NCI-H2107 treated with DMSO at 0.1 percent for 48 hours (cell line): ENCODE results near the gene ZNF467.

Experiments
- DNase-seq: peaks from one replicate; lab custom pipeline; 2025; ENCODE audit not compliant: unreplicated experiment; lab: John Stamatoyannopoulos, UW

Gene ZNF467

DNA sequence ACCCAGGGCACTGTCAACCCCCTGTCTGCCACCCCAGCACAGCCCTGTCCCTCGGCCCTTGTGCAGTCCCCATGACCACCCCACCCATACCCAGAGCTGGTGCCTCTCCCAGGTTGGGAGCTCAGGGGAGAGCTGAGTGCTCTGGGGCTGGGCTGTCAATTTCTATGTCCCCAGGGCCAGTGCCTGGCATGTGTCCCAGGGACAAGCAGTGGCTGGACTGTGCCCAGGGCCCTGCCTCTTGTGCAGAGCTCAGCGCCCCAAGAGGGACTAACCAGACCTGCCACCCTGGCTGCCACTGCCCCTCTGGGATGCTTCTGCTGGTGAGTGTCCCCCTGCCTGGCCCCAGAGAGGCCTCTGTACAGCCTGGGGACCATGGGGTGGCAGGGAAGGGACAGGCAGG lies 35.8 kb upstream of the ZNF467 start:
- no peak for DNase-seq

DNA sequence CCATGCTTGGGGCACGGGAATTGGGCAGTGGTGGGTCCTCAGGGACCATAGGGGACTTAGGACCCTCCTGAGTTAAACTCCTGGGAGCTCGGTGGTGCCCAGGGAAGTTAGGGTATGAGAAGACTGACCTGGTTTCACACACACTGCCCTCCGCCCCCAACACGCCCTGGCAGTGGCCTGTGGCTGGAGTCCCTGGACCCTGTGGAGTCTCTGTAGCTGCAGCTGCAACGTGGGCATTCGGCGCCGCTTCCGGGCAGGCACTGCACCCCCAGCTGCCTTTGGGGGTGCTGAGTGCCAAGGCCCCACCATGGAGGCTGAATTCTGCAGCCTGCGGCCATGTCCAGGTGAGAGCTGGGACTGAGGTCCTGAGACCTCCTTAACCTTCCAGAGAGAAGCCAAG lies 34.9 kb upstream of the ZNF467 start:
- no peak for DNase-seq

DNA sequence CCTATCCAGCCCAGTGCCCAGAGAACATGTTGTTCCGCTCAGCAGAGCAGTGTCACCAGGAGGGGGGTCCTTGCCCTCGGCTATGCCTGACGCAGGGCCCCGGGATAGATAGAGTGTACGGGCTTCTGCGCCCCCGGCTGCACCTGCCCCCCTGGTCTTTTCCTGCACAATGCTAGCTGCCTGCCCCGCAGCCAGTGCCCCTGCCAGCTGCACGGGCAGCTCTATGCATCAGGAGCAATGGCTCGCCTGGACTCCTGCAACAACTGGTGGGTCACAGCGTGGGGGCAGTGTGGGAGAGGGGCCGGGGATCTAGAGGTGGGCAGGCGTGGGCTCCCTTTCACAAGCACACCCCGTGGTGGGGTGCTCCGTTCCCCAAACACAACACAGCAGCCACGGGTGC lies 33.3 kb upstream of the ZNF467 start:
- no peak for DNase-seq

DNA sequence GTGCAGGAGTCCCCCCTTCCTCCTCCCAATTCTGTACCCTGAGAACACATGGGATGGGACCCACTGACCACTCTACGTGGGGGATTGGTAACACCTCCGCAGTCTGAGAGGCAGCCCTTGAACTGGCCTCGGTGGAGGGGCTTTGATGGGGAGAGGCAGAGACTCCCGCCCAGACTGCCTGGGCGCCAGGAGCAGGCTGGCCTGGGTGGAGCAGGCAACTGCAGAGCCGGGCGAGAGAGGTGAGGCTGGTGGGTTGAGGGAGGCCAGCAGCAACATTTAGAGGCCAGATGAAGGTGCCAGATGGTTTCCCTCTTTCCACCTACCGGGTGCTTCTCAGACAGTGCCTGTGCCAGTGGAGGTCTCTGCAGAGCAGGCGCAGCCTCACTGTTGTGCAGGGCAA lies 30.7 kb upstream of the ZNF467 start:
- DNase-seq: no peak

DNA sequence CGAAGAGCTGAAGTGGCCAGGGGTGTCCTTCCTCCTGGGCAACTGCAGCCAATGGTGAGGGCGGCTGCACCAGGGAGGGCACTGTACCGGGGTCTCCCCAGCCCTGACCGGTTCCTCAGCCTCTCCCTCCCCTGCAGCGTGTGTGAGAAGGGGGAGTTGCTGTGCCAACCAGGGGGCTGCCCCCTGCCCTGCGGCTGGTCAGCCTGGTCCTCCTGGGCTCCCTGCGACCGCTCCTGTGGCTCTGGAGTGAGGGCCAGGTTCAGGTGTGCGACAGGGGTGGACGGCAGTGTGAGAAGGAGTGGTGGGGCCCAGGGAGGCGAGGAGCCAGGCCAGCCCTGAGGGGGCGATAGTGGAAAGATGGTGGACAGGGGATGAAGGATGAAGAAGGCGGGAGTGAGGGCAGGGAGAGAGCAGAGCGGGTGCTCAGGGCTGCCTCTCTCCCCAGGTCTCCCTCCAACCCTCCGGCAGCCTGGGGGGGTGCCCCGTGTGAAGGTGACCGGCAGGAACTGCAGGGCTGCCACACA lies 30.2 kb upstream of the ZNF467 start:
- DNase-seq: no peak

DNA sequence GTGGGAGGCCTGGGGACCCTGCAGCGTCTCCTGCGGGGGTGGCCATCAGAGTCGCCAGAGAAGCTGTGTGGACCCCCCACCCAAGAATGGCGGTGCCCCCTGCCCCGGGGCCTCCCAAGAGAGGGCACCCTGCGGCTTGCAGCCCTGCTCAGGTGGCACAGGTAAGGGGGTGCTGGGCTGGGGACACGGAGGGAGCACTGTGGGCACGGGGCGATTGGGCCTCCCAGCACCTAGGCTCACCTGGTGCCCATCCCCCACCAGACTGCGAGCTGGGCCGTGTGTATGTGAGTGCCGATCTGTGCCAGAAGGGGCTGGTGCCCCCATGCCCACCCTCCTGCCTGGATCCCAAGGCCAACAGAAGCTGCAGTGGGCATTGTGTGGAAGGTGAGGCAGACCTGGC lies 29.6 kb upstream of the ZNF467 start:
- no peak for DNase-seq

DNA sequence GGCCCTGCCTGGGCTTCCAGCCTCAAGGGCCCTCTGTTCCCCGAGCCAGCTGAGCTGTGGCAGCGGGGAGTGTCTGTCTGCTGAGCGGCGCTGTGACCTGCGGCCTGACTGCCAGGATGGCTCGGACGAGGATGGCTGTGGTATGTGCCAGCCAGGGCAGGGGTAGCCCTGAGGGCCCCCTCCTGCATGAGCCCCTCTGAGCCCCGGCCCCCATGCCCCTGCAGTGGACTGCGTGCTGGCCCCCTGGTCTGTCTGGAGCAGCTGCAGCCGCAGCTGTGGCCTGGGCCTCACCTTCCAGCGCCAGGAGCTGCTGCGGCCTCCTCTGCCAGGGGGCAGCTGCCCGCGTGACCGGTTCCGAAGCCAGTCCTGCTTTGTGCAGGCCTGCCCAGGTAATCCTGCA lies 28.4 kb upstream of the ZNF467 start:
- no peak for DNase-seq

DNA sequence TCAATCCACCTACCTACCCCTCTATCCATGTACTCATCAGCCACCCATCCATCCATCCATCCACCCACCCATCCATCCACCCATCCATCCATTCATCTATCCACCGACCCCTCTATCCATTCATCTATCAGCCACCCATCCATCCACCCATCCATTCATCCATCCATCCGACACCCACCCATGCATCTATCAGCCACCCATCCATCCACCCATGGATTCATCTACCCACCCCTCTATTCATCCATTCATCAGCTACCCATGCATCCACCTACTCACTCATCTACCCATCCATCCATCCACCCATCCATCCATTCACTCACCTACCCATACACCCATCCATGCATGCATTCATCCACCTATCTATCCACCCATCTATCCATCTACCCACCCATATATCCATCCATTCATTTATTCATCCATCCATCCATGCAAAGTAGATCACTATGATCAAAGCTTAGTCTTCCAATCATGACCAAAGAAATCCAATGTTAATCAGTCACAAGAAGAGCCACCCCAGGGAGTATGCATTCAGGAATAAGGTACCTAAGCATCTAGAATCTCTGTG lies 27.7 kb upstream of the ZNF467 start:
- no peak for DNase-seq

DNA sequence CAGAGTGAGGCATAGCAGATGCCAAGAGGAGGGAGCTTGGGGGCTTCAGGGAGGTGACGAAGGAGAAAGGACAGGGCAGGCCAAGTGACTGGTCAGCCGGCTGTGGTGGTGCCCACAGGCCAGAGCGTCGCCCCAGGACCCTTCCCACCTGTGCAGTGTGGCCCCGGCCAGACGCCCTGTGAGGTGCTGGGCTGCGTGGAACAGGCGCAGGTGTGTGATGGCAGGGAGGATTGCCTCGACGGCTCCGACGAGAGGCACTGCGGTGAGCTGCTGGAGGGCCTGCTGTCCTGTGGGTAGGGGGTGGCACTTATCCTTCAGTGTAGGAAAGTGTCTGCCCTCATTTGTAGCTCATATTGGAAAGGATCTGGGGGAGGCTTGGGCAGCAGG lies 26.8 kb upstream of the ZNF467 start:
- no peak for DNase-seq

DNA sequence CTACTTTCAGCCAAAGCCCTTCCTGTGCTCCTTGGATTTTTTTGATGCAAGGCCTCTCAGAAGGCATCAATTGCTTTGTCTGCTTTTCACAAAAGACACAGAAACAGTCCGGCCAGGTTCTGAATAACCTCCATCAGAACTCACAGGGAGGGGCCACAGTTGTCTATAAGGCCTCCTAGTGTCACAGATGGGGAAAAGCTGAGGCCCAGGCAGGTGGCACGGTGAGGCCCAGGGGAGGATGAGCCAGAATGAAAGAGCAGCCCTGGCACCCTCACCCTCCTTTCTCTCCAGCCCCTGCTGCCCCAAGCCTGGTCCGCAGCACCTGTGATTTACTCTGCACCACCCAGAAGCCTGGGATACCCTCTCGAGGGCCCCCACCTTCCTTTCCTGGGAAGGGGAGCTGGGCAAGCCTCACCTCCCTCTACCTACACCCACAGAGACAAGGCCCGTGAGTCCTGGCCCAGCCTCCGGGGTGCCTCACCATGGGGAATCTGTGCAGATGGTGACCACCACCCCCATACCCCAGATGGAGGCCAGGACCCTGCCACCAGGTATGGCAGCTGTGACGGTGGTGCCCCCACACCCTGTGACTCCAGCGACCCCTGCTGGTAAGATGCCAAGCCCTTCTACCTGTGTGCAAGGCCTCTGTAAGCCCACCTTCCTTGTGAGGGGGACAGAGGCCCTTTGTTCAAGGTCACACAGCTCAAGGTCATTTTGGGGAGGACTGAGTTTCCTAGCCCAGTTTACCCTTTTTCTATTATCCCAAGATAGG lies 26.2 kb upstream of the ZNF467 start:
- DNase-seq: no peak

DNA sequence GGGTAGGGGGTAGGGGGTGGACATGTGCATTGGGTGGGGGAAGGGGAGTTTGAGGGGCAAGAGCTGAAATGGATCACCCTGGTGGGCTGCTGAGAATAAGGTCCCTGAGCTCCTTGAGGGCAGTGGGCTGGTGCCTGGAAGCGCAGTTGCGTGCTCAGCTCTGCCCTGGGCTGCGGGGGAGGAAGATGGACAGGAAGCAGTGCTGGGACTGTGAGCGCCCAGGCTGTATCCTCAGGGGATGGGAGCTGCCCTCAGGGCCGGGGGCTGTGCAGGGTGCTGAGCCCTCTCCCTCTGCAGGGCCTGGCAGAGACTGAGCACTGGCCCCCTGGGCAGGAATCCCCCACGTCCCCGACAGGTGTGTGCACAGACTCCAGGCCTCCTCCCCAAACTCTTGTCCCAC lies 24.4 kb upstream of the ZNF467 start:
- no peak for DNase-seq

DNA sequence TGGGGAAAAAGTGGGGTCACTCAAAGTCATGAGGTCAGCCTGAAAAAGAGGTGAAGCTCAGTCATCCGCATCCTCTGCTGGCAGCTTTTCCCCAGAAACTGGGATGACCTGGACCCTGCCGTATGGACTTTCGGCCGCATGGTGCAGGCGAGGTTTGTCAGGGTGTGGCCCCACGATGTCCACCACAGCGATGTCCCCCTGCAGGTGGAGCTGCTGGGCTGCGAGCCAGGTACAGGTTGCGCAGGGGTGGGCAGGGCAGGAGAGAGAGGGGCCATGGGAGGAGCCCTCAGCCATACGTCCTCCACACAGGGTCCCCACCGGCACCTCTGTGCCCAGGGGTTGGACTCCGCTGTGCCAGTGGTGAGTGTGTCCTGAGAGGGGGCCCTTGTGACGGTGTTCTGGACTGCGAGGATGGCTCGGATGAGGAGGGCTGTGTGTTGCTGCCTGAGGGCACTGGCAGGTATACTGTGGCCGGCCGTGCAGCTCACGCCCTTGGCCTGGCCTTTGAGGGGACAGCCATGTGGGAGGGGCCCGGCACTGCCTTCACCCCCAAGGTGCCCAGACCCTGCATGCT lies 23.0 kb upstream of the ZNF467 start:
- DNase-seq: no peak

DNA sequence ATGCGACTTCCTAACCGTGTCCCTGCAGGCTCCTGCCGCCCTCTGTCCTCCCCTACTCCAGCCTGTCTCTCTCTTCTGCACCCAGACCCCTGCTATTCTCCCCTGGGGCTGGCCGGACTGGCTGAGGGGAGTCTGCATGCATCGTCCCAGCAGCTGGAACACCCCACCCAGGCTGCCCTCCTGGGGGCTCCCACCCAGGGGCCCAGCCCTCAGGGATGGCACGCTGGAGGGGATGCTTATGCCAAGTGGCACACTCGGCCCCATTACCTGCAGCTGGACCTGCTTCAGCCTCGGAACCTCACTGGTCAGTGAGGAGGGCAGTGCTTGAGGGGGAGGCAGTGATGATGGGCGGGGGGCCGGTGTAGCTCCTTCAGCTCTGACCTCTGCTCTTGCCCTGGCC lies 21.7 kb upstream of the ZNF467 start:
- no peak for DNase-seq

DNA sequence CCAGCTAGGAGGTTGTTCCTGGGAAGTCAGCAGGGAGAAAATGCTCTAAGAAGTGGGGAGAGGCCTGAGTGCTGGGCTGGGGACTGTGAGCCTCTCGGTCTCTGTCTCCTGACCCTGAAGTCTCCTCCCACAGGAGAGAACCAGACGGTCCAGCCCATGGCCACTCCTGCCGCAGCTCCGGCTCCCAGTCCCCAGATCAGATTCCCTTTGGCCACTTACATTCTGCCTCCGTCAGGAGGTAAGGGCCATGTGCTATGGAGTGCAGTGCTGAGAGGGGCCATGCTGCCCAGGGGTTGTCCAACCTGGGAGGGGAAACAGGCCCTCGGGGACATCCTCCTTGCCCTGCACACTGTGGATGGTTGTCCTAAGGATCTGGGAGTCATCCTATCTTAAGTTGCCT lies 21.3 kb upstream of the ZNF467 start:
- DNase-seq: no peak

DNA sequence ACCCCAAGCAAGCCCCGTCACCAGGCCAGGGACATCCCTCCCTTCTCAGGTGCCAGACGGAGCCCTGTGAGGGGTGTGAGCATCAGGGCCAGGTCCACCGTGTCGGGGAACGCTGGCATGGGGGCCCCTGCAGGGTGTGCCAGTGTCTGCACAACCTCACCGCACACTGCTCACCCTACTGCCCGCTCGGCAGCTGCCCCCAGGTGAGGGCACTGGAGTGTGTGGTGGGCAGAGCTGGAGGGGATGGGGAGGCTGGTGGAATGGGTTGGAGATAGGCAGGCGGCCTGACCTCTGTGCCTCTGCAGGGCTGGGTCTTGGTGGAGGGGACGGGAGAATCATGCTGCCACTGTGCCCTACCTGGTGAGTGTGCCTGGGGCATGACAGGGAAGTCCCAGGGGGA lies 19.9 kb upstream of the ZNF467 start:
- no peak for DNase-seq

DNA sequence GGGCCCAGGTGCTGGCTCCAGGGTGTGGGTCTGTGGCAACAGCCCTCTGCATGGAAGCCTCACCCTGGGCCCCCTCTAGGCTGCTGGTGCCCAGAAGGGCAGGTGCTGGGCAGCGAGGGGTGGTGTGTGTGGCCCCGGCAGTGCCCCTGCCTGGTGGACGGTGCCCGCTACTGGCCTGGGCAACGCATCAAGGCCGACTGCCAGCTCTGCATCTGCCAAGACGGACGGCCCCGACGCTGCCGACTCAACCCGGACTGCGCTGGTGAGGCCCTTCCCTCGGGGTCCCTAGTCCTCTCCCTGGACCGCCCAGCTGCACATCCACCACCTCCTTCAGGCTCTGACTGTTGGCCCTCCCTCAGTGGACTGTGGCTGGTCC lies 18.8 kb upstream of the ZNF467 start:
- DNase-seq: no peak

DNA sequence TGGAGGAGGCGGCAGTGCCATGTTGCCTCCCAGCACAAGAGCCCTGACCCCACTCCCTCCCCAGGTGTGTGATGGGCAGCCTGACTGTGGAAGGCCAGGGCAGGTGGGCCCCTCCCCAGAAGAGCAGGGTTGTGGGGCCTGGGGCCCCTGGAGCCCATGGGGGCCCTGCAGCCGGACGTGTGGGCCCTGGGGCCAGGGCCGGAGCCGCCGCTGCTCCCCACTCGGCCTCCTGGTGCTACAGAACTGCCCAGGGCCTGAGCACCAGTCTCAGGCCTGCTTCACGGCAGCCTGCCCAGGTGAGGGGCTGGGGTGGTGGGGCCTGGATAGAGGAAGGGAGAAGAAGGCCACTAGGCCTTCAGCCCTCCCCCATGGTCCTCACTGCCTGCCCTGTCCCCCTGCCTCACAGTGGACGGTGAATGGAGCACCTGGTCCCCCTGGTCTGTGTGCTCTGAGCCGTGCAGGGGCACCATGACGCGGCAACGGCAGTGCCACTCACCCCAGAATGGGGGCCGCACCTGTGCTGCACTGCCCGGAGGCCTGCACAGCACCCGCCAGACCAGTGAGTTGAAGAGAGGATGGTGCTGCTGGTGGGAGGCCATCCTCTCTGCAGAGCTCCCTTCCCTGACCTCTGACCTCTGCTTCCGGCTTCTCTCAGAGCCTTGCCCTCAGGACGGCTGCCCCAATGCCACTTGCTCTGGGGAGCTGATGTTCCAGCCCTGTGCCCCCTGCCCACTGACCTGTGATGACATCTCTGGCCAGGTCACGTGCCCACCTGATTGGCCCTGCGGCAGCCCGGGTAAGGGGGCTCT lies 18.2 kb upstream of the ZNF467 start:
- DNase-seq: no peak

DNA sequence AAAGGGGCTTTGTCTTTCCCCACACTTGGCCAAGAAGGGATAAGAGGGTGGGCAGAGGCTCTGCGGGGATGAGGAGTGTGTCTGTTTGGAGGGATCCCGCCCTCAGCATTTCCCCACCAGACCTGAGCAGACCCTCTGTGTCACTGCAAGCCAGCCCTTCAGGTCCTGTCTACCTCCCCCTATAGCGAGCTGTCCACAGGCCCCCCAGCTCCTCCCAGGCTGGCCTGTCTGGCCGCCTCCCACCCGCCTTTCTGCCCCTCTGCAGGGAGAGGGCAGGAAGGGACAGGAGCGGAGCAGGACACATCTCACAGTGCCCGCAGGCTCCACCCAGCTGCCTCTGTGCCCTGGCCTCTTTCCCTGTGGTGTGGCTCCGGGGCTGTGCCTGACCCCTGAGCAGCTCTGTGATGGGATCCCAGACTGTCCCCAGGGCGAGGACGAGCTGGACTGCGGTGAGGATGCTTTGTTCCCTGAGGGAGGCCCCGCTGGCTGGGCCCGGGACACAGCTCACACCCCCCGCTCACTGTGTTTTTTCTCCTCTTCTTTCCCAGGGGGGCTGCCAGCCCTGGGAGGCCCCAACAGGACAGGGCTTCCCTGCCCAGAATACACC lies 17.5 kb upstream of the ZNF467 start:
- no peak for DNase-seq

DNA sequence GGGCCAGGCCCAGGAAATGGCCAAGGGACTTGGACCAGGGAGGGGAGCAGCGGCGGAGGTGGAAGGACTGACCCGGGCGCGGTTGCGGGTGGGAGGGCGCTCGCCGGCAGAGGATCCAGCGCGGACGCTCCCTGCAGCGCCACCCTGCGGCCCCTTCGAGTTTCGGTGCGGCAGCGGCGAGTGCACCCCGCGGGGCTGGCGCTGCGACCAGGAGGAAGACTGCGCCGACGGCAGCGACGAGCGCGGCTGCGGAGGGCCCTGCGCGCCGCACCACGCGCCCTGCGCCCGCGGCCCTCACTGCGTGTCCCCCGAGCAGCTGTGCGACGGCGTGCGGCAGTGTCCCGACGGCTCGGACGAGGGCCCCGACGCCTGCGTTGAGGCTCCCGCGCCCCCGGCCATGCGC lies 16.8 kb upstream of the ZNF467 start:
- DNase-seq: no peak

DNA sequence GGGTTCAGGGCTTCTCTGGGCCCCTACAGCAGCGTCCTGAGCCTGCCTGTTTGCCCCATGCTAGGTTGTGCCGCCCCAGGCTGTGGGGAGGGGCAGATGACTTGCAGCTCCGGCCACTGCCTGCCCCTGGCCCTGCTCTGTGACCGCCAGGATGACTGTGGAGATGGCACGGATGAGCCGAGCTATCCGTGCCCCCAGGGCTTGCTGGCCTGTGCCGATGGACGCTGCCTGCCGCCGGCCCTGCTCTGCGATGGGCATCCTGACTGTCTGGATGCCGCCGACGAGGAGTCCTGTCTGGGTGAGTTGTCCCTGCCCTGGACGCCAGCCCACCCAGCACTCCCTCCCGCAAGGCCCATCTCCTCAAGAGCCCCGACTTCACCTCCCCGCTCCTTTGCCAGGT lies 15.7 kb upstream of the ZNF467 start:
- no peak for DNase-seq

DNA sequence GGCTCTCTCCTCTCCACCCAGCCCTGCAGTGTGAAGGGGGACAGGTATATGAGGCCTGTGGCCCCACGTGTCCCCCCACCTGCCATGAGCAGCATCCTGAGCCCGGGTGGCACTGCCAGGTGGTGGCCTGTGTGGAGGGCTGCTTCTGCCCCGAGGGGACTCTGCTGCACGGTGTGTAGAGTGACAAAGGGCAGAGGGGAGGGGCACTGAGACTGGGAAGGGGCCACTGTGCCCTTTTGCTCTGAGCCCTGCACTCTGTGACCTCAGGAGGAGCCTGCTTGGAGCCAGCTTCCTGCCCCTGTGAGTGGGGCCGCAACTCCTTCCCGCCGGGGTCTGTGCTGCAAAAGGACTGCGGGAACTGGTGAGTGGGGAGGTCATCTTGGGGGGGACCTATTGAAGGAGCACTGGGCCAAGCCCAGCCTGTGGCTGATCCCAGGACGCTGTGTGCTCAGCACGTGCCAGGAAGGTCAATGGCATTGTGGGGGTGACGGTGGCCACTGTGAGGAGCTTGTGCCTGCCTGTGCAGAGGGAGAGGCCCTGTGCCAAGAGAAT lies 15.0 kb upstream of the ZNF467 start:
- DNase-seq: no peak
